ENCODE results near the gene ASIC1.

DNA sequence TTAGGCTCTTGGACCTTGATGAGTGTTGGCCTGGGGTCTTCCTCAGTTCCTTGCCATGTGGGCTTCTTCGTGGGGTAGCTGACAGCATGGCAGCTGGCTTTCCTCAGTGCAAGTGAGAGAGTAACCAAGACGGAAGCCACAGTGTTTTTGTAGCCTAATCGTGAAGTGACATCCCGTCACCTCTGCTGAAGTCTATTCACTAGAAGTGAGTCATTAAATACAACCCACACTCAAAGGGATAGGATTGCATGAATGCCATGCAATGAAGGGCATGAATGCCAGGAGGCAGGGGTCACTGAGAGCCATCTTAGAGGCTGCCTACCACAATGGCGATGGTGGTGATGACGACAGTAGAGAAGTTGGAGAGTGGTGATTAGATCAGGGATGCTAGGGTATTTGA is 13.5 kb upstream of the ASIC1 start:
- TF ChIP-seq, protein P1, sequence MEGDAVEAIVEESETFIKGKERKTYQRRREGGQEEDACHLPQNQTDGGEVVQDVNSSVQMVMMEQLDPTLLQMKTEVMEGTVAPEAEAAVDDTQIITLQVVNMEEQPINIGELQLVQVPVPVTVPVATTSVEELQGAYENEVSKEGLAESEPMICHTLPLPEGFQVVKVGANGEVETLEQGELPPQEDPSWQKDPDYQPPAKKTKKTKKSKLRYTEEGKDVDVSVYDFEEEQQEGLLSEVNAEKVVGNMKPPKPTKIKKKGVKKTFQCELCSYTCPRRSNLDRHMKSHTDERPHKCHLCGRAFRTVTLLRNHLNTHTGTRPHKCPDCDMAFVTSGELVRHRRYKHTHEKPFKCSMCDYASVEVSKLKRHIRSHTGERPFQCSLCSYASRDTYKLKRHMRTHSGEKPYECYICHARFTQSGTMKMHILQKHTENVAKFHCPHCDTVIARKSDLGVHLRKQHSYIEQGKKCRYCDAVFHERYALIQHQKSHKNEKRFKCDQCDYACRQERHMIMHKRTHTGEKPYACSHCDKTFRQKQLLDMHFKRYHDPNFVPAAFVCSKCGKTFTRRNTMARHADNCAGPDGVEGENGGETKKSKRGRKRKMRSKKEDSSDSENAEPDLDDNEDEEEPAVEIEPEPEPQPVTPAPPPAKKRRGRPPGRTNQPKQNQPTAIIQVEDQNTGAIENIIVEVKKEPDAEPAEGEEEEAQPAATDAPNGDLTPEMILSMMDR (conservative IDR thresholded peaks at IDR 0.05; ENCODE audit: low read depth, low read length) = no peak
- TF ChIP-seq POLR2A (IDR thresholded peaks at IDR 0.05; ENCODE audit: low read depth, low read length) (no peak), MXI1 (IDR thresholded peaks at IDR 0.05; ENCODE audit: borderline replicate concordance, low read depth, low read length) (no peak), MAZ (IDR thresholded peaks at IDR 0.05; ENCODE audit: borderline replicate concordance, low read depth, low read length) (no peak), CEBPB (IDR thresholded peaks at IDR 0.05; ENCODE audit: low read depth, low read length) (no peak), RAD21 (IDR thresholded peaks at IDR 0.05; ENCODE audit: low read length) (no peak)
- TF ChIP-seq, protein P2, sequence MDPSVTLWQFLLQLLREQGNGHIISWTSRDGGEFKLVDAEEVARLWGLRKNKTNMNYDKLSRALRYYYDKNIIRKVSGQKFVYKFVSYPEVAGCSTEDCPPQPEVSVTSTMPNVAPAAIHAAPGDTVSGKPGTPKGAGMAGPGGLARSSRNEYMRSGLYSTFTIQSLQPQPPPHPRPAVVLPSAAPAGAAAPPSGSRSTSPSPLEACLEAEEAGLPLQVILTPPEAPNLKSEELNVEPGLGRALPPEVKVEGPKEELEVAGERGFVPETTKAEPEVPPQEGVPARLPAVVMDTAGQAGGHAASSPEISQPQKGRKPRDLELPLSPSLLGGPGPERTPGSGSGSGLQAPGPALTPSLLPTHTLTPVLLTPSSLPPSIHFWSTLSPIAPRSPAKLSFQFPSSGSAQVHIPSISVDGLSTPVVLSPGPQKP (IDR thresholded peaks at IDR 0.05; ENCODE audit: borderline replicate concordance, low read depth, low read length) = no peak

Data from IMR-90 (cell line).